Measurements from ENCODE around the gene TBC1D22A.

TBC1D22A gene

DNA sequence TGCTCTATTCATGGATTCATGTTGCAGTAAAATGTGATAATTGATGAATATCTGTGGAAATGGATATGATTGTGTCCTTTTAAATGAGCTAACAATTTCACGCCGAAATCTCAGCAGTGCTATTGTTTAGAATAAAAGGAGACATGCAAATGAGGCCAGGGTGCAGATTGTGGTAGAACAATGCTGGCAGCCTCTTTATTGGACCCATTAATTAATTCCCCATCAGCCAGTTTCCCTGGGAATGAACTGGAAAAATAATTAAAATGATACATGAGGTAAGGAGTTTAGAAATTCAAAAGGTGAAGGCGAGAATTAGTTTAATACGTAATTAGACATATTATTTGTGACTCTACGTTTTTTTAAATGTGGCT lies 306.2 kb downstream of the TBC1D22A start:
- TF ChIP-seq, protein P1, sequence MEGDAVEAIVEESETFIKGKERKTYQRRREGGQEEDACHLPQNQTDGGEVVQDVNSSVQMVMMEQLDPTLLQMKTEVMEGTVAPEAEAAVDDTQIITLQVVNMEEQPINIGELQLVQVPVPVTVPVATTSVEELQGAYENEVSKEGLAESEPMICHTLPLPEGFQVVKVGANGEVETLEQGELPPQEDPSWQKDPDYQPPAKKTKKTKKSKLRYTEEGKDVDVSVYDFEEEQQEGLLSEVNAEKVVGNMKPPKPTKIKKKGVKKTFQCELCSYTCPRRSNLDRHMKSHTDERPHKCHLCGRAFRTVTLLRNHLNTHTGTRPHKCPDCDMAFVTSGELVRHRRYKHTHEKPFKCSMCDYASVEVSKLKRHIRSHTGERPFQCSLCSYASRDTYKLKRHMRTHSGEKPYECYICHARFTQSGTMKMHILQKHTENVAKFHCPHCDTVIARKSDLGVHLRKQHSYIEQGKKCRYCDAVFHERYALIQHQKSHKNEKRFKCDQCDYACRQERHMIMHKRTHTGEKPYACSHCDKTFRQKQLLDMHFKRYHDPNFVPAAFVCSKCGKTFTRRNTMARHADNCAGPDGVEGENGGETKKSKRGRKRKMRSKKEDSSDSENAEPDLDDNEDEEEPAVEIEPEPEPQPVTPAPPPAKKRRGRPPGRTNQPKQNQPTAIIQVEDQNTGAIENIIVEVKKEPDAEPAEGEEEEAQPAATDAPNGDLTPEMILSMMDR (IDR thresholded peaks at IDR 0.05), result no peak

DNA sequence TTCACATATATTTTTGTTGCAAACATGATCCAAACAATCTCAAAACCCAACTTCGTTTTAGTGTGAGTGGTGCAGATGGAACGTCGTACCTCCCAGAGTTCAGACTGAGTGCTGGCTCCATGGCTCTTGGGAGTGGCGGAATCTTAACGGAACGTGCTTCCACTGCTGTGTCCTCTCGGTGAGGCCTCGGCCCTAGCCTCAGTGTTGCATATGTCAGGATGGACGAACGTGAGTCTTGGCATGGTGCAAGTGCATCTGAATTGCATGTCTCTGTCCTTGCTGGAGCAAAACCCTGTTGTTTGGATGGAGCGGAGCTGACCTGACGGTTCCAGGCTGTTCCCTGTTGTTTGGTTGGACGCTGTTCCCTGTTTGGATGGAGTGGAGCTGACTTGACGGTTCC lies 306.8 kb downstream of the TBC1D22A start:
- TF ChIP-seq, protein P1 (IDR thresholded peaks at IDR 0.05), result no peak

DNA sequence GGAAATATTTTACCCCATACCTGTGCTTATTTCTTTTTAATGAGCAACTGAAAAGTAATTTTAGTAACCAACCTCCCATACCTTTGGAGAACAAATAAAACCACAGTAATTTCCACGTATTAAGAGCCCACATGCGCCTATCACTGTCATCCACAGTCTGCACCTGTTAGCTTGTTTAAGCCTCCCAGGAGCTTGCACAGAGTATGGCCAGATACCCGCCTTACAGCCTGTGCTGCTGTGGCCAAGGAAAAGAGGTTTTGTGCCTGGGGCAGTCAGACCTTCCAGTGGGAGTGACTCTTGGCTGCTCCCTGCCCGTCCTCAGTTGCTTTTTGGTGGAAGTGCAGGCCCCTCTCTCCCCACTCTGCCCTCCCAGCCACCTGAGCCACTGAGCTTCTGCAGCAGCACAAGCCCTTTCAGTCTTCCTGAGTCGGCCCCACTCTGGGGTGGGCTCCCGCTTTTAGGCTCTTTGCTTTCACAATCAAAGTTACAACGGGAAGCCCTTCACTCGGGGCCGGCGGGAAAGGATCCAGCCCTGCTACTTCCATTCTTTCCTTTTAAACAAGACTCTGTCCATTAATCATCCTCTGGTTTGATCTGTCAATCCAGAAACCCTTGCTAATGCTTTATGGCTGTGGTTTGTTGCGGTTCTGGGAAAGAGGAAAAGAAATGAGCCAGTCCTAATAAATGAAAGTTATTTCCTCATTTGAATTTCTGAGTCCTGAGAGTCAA lies 308.8 kb downstream of the TBC1D22A start:
- TF ChIP-seq, protein P1 (IDR thresholded peaks at IDR 0.05), result no peak

DNA sequence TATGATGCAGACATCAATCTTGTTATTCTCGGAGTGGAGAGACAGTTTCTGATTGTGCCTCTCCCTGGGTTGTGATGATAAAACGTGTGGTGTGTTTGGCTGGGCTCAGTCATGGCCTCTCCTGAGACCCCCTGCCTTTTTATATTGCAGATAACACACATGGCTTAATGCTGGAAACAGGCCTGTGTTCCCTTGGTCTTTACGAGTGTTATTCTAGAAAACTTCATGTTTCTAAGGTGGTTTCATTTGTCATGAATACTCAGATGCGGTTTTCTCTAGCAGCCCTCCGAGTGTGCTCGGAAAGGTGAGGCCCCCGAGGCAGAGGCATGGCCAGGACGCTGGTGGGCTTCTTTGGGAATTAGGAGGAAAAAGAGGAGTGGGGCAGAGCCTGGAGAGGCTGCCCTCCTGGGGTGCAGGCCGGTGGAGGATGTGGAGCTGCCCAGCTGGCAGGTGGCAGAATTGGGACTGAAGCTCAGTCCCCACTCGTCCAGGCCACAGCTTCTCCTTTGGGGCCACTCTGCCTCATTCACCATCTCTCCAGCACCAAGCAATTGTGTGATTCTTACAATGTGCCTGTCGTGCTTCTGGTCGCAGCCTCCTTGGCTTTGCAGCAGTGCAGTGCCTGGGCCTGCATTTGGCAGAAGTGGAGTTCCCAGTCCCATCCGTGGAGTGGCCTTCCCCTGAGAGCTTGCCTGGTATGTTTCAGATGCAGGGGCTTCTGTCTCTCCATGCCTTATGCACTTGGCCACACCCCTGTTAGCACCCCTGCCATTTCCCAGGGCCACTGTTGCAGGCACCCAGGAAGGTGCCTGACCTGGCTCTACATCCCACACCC lies 309.6 kb downstream of the TBC1D22A start:
- TF ChIP-seq, protein P1 (IDR thresholded peaks at IDR 0.05), result no peak

DNA sequence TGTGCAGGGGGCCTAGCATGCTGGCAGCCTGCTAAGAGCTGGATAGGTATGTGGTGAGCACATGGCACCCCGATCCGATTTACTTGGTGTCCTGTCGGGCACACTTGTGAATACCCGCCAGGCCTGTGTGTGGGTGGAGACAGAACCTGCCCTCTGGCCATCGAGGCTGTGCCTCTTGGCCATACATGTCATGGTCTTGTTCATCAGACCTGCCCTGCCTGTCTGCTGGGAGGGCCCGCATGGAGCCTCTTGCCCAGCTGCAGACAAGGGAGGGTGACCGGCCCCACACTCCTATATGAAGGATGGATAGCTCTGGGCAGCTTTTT lies 310.2 kb downstream of the TBC1D22A start:
- TF ChIP-seq, protein P1 (IDR thresholded peaks at IDR 0.05), result no peak

DNA sequence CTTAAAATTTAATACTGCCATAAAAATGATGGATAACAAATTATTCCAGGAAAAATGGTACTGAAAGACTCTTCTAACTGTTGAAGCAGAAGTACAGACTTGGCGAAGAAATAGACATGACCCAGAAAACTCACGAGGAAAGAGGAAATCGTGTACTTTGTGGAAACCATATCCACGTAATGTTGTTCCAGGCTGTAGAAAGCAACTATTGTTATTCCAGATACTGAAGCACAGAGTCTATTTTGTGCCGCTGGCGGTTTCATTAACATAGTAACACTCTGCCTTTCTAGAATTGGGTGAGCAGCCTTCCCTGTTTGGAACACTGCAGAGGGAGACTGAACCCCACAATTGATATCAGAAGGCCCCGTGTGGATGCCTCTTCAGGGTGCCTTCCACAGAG lies 310.6 kb downstream of the TBC1D22A start:
- TF ChIP-seq, protein P1 (IDR thresholded peaks at IDR 0.05), result no peak

DNA sequence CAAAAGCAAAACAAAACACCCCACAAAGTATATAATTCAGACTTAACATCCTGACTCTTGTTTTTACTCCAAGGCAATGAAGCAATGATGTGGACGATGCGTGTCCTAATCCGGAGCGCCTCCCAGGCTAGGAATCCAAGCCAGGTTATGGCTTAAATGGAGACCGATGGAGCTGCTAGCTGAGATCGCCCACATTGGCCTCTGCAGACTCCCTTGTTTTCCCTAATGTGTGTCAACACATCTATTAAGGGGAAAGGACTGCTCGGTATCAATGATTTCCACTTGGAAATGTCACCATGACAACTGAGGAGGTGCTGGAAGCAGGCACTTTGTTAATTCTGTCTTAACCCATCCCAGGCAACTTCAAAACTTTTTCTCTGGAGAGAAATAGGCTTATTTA lies 311.7 kb downstream of the TBC1D22A start:
- TF ChIP-seq, protein P1 (IDR thresholded peaks at IDR 0.05), result no peak
